ENCODE data around the gene LHFPL6.

The LHFPL6 gene

GRCh38 chr13:39509616-39510315 lies 93.2 kb downstream of the LHFPL6 start:
- DNase-seq = no peak

- no peak for DNase-seq
Measured at GRCh38 chr13:39506559-39507390, 96.2 kb downstream of the LHFPL6 start.

- DNase-seq = no peak
Measured at GRCh38 chr13:39505151-39505550, 97.8 kb downstream of the LHFPL6 start.

- no peak for DNase-seq
Measured at GRCh38 chr13:39503048-39503447, 99.9 kb downstream of the LHFPL6 start.

GRCh38 chr13:39501702-39502324 lies 101.2 kb downstream of the LHFPL6 start:
- DNase-seq = no peak

- no peak for DNase-seq
Measured at GRCh38 chr13:39499604-39500003, 103.4 kb downstream of the LHFPL6 start.

GRCh38 chr13:39498471-39499114 lies 104.4 kb downstream of the LHFPL6 start:
- no peak for DNase-seq

GRCh38 chr13:39496506-39496905 lies 106.5 kb downstream of the LHFPL6 start:
- no peak for DNase-seq

- DNase-seq = no peak
Measured at GRCh38 chr13:39494633-39495032, 108.4 kb downstream of the LHFPL6 start.

GRCh38 chr13:39494006-39494405 lies 109.0 kb downstream of the LHFPL6 start:
- no peak for DNase-seq

GRCh38 chr13:39490136-39490535 lies 112.9 kb downstream of the LHFPL6 start:
- no peak for DNase-seq

GRCh38 chr13:39486758-39487157 lies 116.2 kb downstream of the LHFPL6 start:
- DNase-seq = no peak

GRCh38 chr13:39485314-39485700 lies 117.7 kb downstream of the LHFPL6 start:
- DNase-seq = no peak

- DNase-seq = no peak
Measured at GRCh38 chr13:39484506-39485313, 118.3 kb downstream of the LHFPL6 start.

- DNase-seq = no peak
Measured at GRCh38 chr13:39483326-39483725, 119.7 kb downstream of the LHFPL6 start.

GRCh38 chr13:39481491-39481890 lies 121.5 kb downstream of the LHFPL6 start:
- DNase-seq = no peak

- DNase-seq = no peak
Measured at GRCh38 chr13:39474600-39474999, 128.4 kb downstream of the LHFPL6 start.

GRCh38 chr13:39469676-39470075 lies 133.3 kb downstream of the LHFPL6 start:
- DNase-seq = no peak

- no peak for DNase-seq
Measured at GRCh38 chr13:39468306-39468705, 134.7 kb downstream of the LHFPL6 start.

GRCh38 chr13:39463611-39464010 lies 139.4 kb downstream of the LHFPL6 start:
- no peak for DNase-seq

GRCh38 chr13:39462906-39463305 lies 140.1 kb downstream of the LHFPL6 start:
- no peak for DNase-seq

GRCh38 chr13:39462428-39462827 lies 140.6 kb downstream of the LHFPL6 start:
- no peak for DNase-seq

All from stimulated activated CD4-positive, alpha-beta T cell treated with anti-CD3 and anti-CD28 coated beads, Interleukin-15, amount 100 ng/mL, for 24 hours (primary cell).